Measurements from ENCODE around the gene SHC4. TPM values are rescaled to one million over a fixed set of nuclear protein-coding genes. Genes with fewer than 3 reads are reported as not detected.

The SHC4 gene
- total and polyA plus RNA-seq, 9 of the 15 experiments (the other 6 are each of a cell fraction or from before 2014, with no cell fraction given): 0.43 to 1.2 (median 0.67) TPM

DNA sequence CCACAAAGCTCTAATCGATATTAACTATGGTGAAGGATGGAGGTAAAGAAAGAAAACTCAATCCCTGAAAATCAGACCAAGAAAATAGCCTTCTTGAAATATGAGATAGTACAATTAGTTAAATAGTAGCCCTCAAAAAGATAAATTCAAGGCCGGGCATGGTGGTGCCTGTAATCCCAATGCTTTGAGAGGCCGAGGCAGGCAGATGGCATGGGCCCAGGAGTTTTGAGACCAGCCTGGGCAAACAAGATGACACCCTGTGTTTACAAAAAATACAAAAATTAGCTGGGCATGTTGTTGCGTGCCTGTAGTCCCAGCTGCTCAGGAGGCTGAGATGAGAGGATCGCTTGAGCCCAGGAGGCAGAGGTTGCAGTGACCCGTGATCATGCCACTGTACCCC lies 121.2 kb downstream of the SHC4 start:
- in situ Hi-C loops (cut with MboI) (no loop called here), intact Hi-C loops (cut with micrococcal nuclease) (no loop called here)
- no peak for FAIRE-seq
- BruUV-seq (replicated peaks): no TSS peak
- Histone ChIP-seq H3K4me1 (replicated peaks in 1 of 2; ENCODE audit: control insufficient read depth in 2 of 2, insufficient read depth in 2 of 2, low read length in 2 of 2) (no peaks in the 10 kb centered on the region), H3K27me3 (ENCODE audit: control insufficient read depth in 2 of 2, insufficient read depth in 2 of 2, low read length in 2 of 2) (no peaks in the 10 kb centered on the region), H3K27ac (ENCODE audit: extremely low read depth, low read depth, low read length) (no peak overlapping the region), H3K4me3 (no peak overlapping the region), H3K9me1 (ENCODE audit: control insufficient read depth, insufficient read depth, low read length) (no peaks in the 10 kb centered on the region), H4K20me1 (replicated peaks; ENCODE audit: control insufficient read depth, insufficient read depth, low read length) (no peaks in the 10 kb centered on the region), H3K9me3 (replicated peaks; ENCODE audit: control insufficient read depth, insufficient read depth, low read depth, low read length) (no peaks in the 10 kb centered on the region; the same call in 1 of the 2 replicates), H3K79me2 (ENCODE audit: control insufficient read depth, insufficient read depth, low read length) (no peaks in the 10 kb centered on the region), H3K4me2 (ENCODE audit: insufficient read depth, low read length) (no peak overlapping the region), H3K9ac (ENCODE audit: insufficient read depth in 1 of 2, low read depth in 2 of 2, low read length in 2 of 2) (no peak overlapping the region), H3K36me3 (ENCODE audit: control insufficient read depth, insufficient read depth, low read length) (no peaks in the 10 kb centered on the region), H2AFZ (ENCODE audit: low read depth, low read length) (no peak overlapping the region)
- CTCF ChIA-PET (ENCODE audit: low intra/inter-chr PET ratio): no interaction called here
- ATAC-seq: no peak
- POLR2A ChIA-PET: interaction anchor here (0.6 kb wide), 1 partner anchor 33 kb away, joined by 3 read pairs; no protein-coding TSS in a partner anchor
- TF ChIP-seq ZBTB8A (IDR thresholded peaks at IDR 0.05; ENCODE audit: partially characterized antibody) (no peak), HNRNPLL (IDR thresholded peaks at IDR 0.05; ENCODE audit: low read depth, low read length, poor library complexity, severe bottlenecking) (no peak)
- 17% methylated on average over 5 of the region's 6 CpGs for WGBS (ENCODE audit: insufficient coverage, low coverage, missing lambda C conversion rate)
- DNase-seq (ENCODE audit: extremely low read depth in 1 of 4, low spot score in 3 of 4): no peak

DNA sequence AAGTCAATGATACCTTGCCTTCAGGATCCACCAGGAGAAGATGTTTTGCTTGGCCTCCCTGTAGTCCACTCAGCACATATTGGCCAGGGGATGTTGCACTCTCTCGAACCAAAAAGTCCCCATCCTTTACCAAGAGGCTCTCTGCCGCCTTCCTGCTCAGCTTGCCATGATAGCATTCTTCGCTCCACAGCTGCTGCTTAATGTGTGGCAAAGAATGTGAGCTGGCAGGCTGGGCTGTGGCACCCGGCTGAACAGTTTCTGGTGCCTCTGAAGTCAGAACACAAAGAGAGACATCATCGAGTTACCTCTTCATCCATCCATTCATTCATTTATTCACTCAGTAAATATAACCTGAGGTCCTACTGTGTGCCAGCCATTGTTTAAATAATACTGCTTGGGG lies 129.0 kb downstream of the SHC4 start:
- FAIRE-seq (no peak), ATAC-seq (no peak), DNase-seq (ENCODE audit: extremely low read depth in 1 of 4, low spot score in 3 of 4) (no peak)
- no peak for TF ChIP-seq CREB1 (IDR thresholded peaks at IDR 0.05)
- no peak for TF ChIP-seq CREB1 (CRISPR knock-in tag; IDR thresholded peaks at IDR 0.05)
- no peak for TF ChIP-seq ZBTB17 (CRISPR knock-in tag; IDR thresholded peaks at IDR 0.05)
- Histone ChIP-seq H3K79me2 (ENCODE audit: control insufficient read depth, insufficient read depth, low read length) (no peaks in the 10 kb centered on the region), H3K9me3 (replicated peaks; ENCODE audit: control insufficient read depth, insufficient read depth, low read depth, low read length) (peaks cover 3% of the 10 kb centered on the region; the same call in 1 of the 2 replicates), H3K4me1 (replicated peaks in 1 of 2; ENCODE audit: control insufficient read depth in 2 of 2, insufficient read depth in 2 of 2, low read length in 2 of 2) (no peaks in the 10 kb centered on the region), H3K9ac (ENCODE audit: insufficient read depth in 1 of 2, low read depth in 2 of 2, low read length in 2 of 2) (no peak overlapping the region), H2AFZ (ENCODE audit: low read depth, low read length) (no peak overlapping the region), H3K9me1 (ENCODE audit: control insufficient read depth, insufficient read depth, low read length) (no peaks in the 10 kb centered on the region), H3K4me3 (no peak overlapping the region), H3K36me3 (ENCODE audit: control insufficient read depth, insufficient read depth, low read length) (no peaks in the 10 kb centered on the region), H3K27me3 (ENCODE audit: control insufficient read depth in 2 of 2, insufficient read depth in 2 of 2, low read length in 2 of 2) (no peaks in the 10 kb centered on the region), H4K20me1 (replicated peaks; ENCODE audit: control insufficient read depth, insufficient read depth, low read length) (no peaks in the 10 kb centered on the region), H3K27ac (ENCODE audit: extremely low read depth, low read depth, low read length) (no peak overlapping the region), H3K4me2 (ENCODE audit: insufficient read depth, low read length) (no peak overlapping the region)
- in situ Hi-C loops (cut with MboI) (no loop called here), intact Hi-C loops (cut with micrococcal nuclease) (no loop called here)
- 16% methylated on average over 5 of the region's 5 CpGs for WGBS (ENCODE audit: insufficient coverage, low coverage, missing lambda C conversion rate)
- no TSS peak for BruUV-seq (replicated peaks)
- CTCF ChIA-PET (ENCODE audit: low intra/inter-chr PET ratio): no interaction called here
- POLR2A ChIA-PET: no interaction called here

All from K562 (cell line).